Mesenchymal stem cell (in vitro differentiated cells and primary cell): ENCODE data around the gene RPS13.
A peak's percentile ranks its signal among the peaks of the same experiment; 100 is the strongest.
"Not testable (repeated sequence)": the region's sequence is repeated elsewhere in the genome, so short reads cannot be mapped to it uniquely, and the experiment has no call there.

Experiments used
- DNase-seq: peaks from one replicate; pipeline ENCODE4 v3.0.0-alpha.2; 2013
- H2AFZ ChIP-seq: one replicate; pipeline ENCODE4 v1.6.1; 2013; ENCODE audit warnings: low read depth, mild to moderate bottlenecking, control low read depth, inconsistent platforms, low read length, moderate library complexity
- H2AK5ac ChIP-seq: 2 replicates; pipeline ENCODE4 v1.6.1; 2013; ENCODE audit warnings: low read length, moderate library complexity, mild to moderate bottlenecking, inconsistent platforms; ENCODE audit not compliant: severe bottlenecking
- H2BK120ac ChIP-seq: one replicate; pipeline ENCODE4 v1.6.1; 2013; ENCODE audit warnings: low read depth, mild to moderate bottlenecking, inconsistent platforms, low read length, moderate library complexity
- H2BK12ac ChIP-seq, 2 experiments: one replicate each; pipeline ENCODE4 v1.6.1; 2013; ENCODE audit warnings: inconsistent platforms in 2 of 2, low read length in 2 of 2, mild to moderate bottlenecking in 2 of 2, moderate library complexity in 2 of 2, control low read depth in 1 of 2
- H2BK15ac ChIP-seq: one replicate; pipeline ENCODE4 v1.6.1; 2013; ENCODE audit warnings: mild to moderate bottlenecking, low read depth, inconsistent platforms; ENCODE audit not compliant: poor library complexity, severe bottlenecking
- H2BK5ac ChIP-seq: 2 replicates; pipeline ENCODE4 v1.6.1; 2013; ENCODE audit warnings: low read depth, mild to moderate bottlenecking, low read length, control low read depth, inconsistent platforms; ENCODE audit not compliant: poor library complexity, severe bottlenecking
- H3K14ac ChIP-seq, 2 experiments: one replicate each; pipeline ENCODE4 v1.6.1; 2013; ENCODE audit warnings: inconsistent platforms in 2 of 2, low read length in 2 of 2, control low read depth in 1 of 2, mild to moderate bottlenecking in 1 of 2, moderate library complexity in 1 of 2
- H3K18ac ChIP-seq, 2 experiments: one replicate each; pipeline ENCODE4 v1.6.1; 2013; ENCODE audit warnings: inconsistent platforms in 2 of 2, low read length in 2 of 2, control low read depth in 1 of 2, low read depth in 1 of 2, mild to moderate bottlenecking in 1 of 2
- H3K23ac ChIP-seq, 2 experiments: one replicate each; pipeline ENCODE4 v1.6.1; 2013; ENCODE audit warnings: inconsistent platforms in 2 of 2, low read length in 2 of 2, mild to moderate bottlenecking in 2 of 2, moderate library complexity in 2 of 2, control low read depth in 1 of 2
- H3K27ac ChIP-seq: 2 replicates; pipeline ENCODE4 v1.5.1; 2013; ENCODE audit warnings: mild to moderate bottlenecking, moderate library complexity, low read length, control low read depth, inconsistent platforms; ENCODE audit not compliant: poor library complexity, severe bottlenecking
- H3K27me3 ChIP-seq, 2 experiments: 2 replicates each; pipeline versions ENCODE4 v1.6.1 to v1.7.0; 2013; ENCODE audit warnings: low read length in 2 of 2, mild to moderate bottlenecking in 2 of 2, moderate library complexity in 2 of 2, control low read depth in 1 of 2, inconsistent platforms in 1 of 2; ENCODE audit not compliant: control insufficient read depth in 1 of 2, insufficient read depth in 1 of 2
- H3K36me3 ChIP-seq, 2 experiments: 2 replicates each; pipeline versions ENCODE4 v1.6.1 to v1.7.0; 2013; ENCODE audit warnings: low read length in 2 of 2, control low read depth in 1 of 2, inconsistent platforms in 1 of 2, low read depth in 1 of 2, mild to moderate bottlenecking in 1 of 2; ENCODE audit not compliant: insufficient read depth in 2 of 2, control insufficient read depth in 1 of 2
- H3K4ac ChIP-seq, 2 experiments: one replicate each; pipeline ENCODE4 v1.6.1; 2013; ENCODE audit warnings: inconsistent platforms in 2 of 2, low read length in 2 of 2, mild to moderate bottlenecking in 2 of 2, moderate library complexity in 2 of 2, control low read depth in 1 of 2, low read depth in 1 of 2
- H3K4me1 ChIP-seq: 2 replicates; pipeline ENCODE4 v1.6.1; 2013; ENCODE audit warnings: low read depth, low read length, control low read depth; ENCODE audit not compliant: control insufficient read depth, insufficient read depth
- H3K4me2 ChIP-seq: 2 replicates; pipeline ENCODE4 v1.6.1; 2013; ENCODE audit warnings: low read length, mild to moderate bottlenecking, inconsistent platforms; ENCODE audit not compliant: poor library complexity, severe bottlenecking
- H3K4me3 ChIP-seq, 2 experiments: 2 replicates each; pipeline versions ENCODE4 v1.5.1 to v1.7.0; 2013; ENCODE audit warnings: low read length in 2 of 2, mild to moderate bottlenecking in 2 of 2, control low read depth in 1 of 2, low read depth in 1 of 2; ENCODE audit not compliant: insufficient read depth in 1 of 2
- H3K79me1 ChIP-seq: replicated peaks from 2 replicates; pipeline ENCODE4 v1.6.1; 2013; ENCODE audit warnings: mild to moderate bottlenecking, control low read depth, low read length, inconsistent platforms; ENCODE audit not compliant: poor library complexity, severe bottlenecking
- H3K9ac ChIP-seq: 2 replicates; pipeline ENCODE4 v1.7.0; 2013; ENCODE audit warnings: mild to moderate bottlenecking, low read length, moderate library complexity
- H3K9me3 ChIP-seq: 2 replicates; pipeline ENCODE4 v1.7.0; 2013; ENCODE audit warnings: mild to moderate bottlenecking, low read length; ENCODE audit not compliant: control insufficient read depth
- H4K8ac ChIP-seq: one replicate; pipeline ENCODE4 v1.6.1; 2013; ENCODE audit warnings: inconsistent platforms, mild to moderate bottlenecking, low read length, moderate library complexity
- H4K91ac ChIP-seq: one replicate; pipeline ENCODE4 v1.6.1; 2013; ENCODE audit warnings: mild to moderate bottlenecking, low read length, inconsistent platforms
- WGBS: methylation state at CpG from one replicate; pipeline ENCODE4 v1.1.7; 2013; ENCODE audit warnings: mixed read lengths; 5-methylcytosine and 5-hydroxymethylcytosine counted together

Gene RPS13

GRCh38 chr11:17036666-17037658 is 40.5 kb downstream of the RPS13 start:
- DNase-seq: no peak

GRCh38 chr11:17034027-17034426 is 43.4 kb downstream of the RPS13 start:
- not testable (repeated sequence) for H3K23ac ChIP-seq, H3K27ac ChIP-seq, H3K18ac ChIP-seq, H3K9me3 ChIP-seq, H2BK120ac ChIP-seq, H4K8ac ChIP-seq, H4K91ac ChIP-seq, H2BK5ac ChIP-seq, H2BK15ac ChIP-seq, H3K27me3 ChIP-seq, H2BK12ac ChIP-seq, H2AK5ac ChIP-seq, H2AFZ ChIP-seq, H3K4ac ChIP-seq, H3K36me3 ChIP-seq, H3K79me1 ChIP-seq, H3K14ac ChIP-seq, H3K4me1 ChIP-seq, H3K4me3 ChIP-seq, H3K9ac ChIP-seq, DNase-seq, H3K4me2 ChIP-seq
- whole genome bisulfite sequencing: 89% methylated on average over 10 of the region's 10 CpGs

More at GRCh38 chr11:17036666-17037658, 40.5 kb downstream of the RPS13 start:
- no peak overlapping the region for H3K4ac ChIP-seq
- H3K18ac ChIP-seq: no peak overlapping the region
- peak overlapping the region in 1 of 2 experiments; percentile 26 for H3K23ac ChIP-seq
- H3K14ac ChIP-seq: no peak overlapping the region
- no peak overlapping the region for H3K9ac ChIP-seq
- 69% methylated on average over 6 of the region's 6 CpGs for WGBS
- no peaks in the 10 kb centered on the region for H3K79me1 ChIP-seq
- H3K4me3 ChIP-seq: no peak overlapping the region
- H2AK5ac ChIP-seq: no peak overlapping the region
- H3K27ac ChIP-seq: no peak overlapping the region
- no peak overlapping the region for H3K4me2 ChIP-seq
- H2BK120ac ChIP-seq: no peak overlapping the region
- no peaks in the 10 kb centered on the region for H3K36me3 ChIP-seq
- no peak overlapping the region for H4K8ac ChIP-seq
- H3K9me3 ChIP-seq: no peaks in the 10 kb centered on the region
- H2AFZ ChIP-seq: no peak overlapping the region
- H2BK5ac ChIP-seq: no peak overlapping the region
- no peak overlapping the region for H2BK12ac ChIP-seq
- H3K4me1 ChIP-seq: no peaks in the 10 kb centered on the region
- no peak overlapping the region for H2BK15ac ChIP-seq
- peaks cover 0 to under 1% of the 10 kb centered on the region in 2 experiments for H3K27me3 ChIP-seq
- no peak overlapping the region for H4K91ac ChIP-seq

DNA sequence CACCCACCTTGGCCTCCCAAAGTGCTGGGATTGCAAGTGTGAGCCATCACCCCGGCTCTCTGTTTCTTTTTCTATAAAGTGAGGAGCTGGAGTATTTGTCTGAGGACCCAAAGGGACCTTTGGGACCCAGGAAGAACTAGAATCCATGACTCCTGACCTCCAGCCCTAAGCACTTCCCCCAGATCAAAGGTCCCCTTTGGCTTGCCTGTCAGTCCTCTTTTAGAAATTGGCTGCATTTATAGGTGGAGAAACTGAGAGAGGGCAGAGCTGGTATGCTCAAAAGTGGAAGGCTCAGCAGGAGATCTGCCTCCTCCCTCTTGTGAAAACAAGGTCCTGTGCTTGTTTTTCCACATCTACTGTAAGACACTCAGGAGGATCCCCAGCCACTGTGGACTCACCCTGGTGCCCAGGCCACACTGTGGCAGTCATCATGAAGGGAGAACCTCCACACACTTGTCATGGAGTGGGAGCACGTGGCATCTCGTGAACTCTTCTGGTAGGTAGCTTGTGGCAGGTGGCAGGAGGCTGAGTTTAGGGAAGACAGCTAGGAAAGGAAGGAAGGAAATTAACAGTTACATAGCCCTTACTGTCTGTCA is 50.9 kb downstream of the RPS13 start:
- H3K4me3 ChIP-seq: no peak overlapping the region
- no peak overlapping the region for H2AK5ac ChIP-seq
- no peak overlapping the region for H3K9ac ChIP-seq
- H3K14ac ChIP-seq: no peak overlapping the region
- H3K79me1 ChIP-seq: no peaks in the 10 kb centered on the region
- no peaks in the 10 kb centered on the region for H3K36me3 ChIP-seq
- no peaks in the 10 kb centered on the region for H3K27me3 ChIP-seq
- H3K9me3 ChIP-seq: no peaks in the 10 kb centered on the region
- H3K4me1 ChIP-seq: peaks cover 5% of the 10 kb centered on the region
- no peak overlapping the region for H4K91ac ChIP-seq
- H4K8ac ChIP-seq: no peak overlapping the region
- H3K4ac ChIP-seq: no peak overlapping the region
- H3K4me2 ChIP-seq: no peak overlapping the region
- no peak overlapping the region for H3K27ac ChIP-seq
- H3K18ac ChIP-seq: no peak overlapping the region
- no peak overlapping the region for H2AFZ ChIP-seq
- DNase-seq: no peak
- no peak overlapping the region for H2BK12ac ChIP-seq
- no peak overlapping the region for H2BK15ac ChIP-seq
- no CpG with 5 or more reads among the region's 3 CpGs for WGBS
- H3K23ac ChIP-seq: no peak overlapping the region
- no peak overlapping the region for H2BK120ac ChIP-seq
- no peak overlapping the region for H2BK5ac ChIP-seq

DNA sequence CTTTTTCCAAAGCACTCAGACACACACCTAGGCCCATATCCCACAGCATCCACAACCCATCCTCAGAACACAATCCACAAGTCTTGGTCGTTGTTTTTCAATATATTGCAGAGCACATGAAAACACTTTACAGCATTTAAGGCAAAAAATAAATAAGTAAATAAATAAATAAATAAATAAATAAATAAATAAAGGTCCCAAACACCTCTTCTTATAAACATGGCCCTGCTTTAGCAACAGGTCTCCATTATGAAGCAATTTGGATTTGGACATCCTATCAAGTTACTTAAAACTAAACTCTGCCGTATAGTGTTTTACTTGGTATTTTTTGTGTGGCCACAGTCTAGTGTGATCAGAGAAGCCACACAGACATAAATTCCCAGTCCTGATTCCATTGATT is 52.5 kb downstream of the RPS13 start:
- no peaks in the 10 kb centered on the region for H3K9me3 ChIP-seq
- DNase-seq: no peak
- H3K14ac ChIP-seq: no peak overlapping the region
- WGBS: 100% methylated on average over 1 of the region's 2 CpGs
- H3K27me3 ChIP-seq: no peaks in the 10 kb centered on the region
- H3K27ac ChIP-seq: no peak overlapping the region
- H4K8ac ChIP-seq: no peak overlapping the region
- H2BK12ac ChIP-seq: no peak overlapping the region
- H3K36me3 ChIP-seq: no peaks in the 10 kb centered on the region
- no peak overlapping the region for H2AK5ac ChIP-seq
- H3K18ac ChIP-seq: no peak overlapping the region
- H3K4me3 ChIP-seq: no peak overlapping the region
- no peak overlapping the region for H3K4ac ChIP-seq
- H3K4me1 ChIP-seq: peaks cover 9% of the 10 kb centered on the region
- H3K79me1 ChIP-seq: no peaks in the 10 kb centered on the region
- no peak overlapping the region for H2AFZ ChIP-seq
- H3K4me2 ChIP-seq: no peak overlapping the region
- no peak overlapping the region for H2BK5ac ChIP-seq
- H2BK15ac ChIP-seq: no peak overlapping the region
- no peak overlapping the region for H3K9ac ChIP-seq
- no peak overlapping the region for H4K91ac ChIP-seq
- H3K23ac ChIP-seq: no peak overlapping the region
- no peak overlapping the region for H2BK120ac ChIP-seq
